Endodermal cell (in vitro differentiated cells): ENCODE data around the gene TMCO4. TPM values are rescaled to one million over a fixed set of nuclear protein-coding genes. Genes with fewer than 3 reads are reported as not detected.

Source experiments
- DNase-seq: peaks from one replicate; pipeline ENCODE4 v3.0.0-alpha.2; 2017
- H3K27ac ChIP-seq: 2 replicates; pipeline ENCODE4 v1.5.1; 2013; ENCODE audit warnings: mild to moderate bottlenecking, low read depth, low read length, moderate library complexity
- H3K27me3 ChIP-seq: 2 replicates; pipeline ENCODE4 v1.6.1; 2013; ENCODE audit warnings: mild to moderate bottlenecking, low read length, moderate library complexity; ENCODE audit not compliant: insufficient read depth, control insufficient read depth, poor library complexity, severe bottlenecking
- H3K36me3 ChIP-seq: 2 replicates; pipeline ENCODE4 v1.7.0; 2013; ENCODE audit warnings: mild to moderate bottlenecking, low read length, moderate library complexity; ENCODE audit not compliant: control insufficient read depth, insufficient read depth
- H3K4me1 ChIP-seq: one replicate; pipeline ENCODE4 v1.7.0; 2013; ENCODE audit warnings: low read length; ENCODE audit not compliant: control insufficient read depth, insufficient read depth
- H3K4me3 ChIP-seq: 2 replicates; pipeline ENCODE4 v1.5.1; 2013; ENCODE audit warnings: mild to moderate bottlenecking, low read length, moderate library complexity
- H3K9ac ChIP-seq: 2 replicates; pipeline ENCODE4 v1.6.1; 2013; ENCODE audit warnings: mild to moderate bottlenecking, low read length, moderate library complexity; ENCODE audit not compliant: poor library complexity, severe bottlenecking; ENCODE audit errors: extremely low read depth
- H3K9me3 ChIP-seq: 2 replicates; pipeline ENCODE4 v1.6.1; 2013; ENCODE audit warnings: mild to moderate bottlenecking, low read length, moderate library complexity; ENCODE audit not compliant: control insufficient read depth
- H3K27ac Mint-ChIP-seq: 2 replicates; pipeline ENCODE4 v1.8.0; 2020; ENCODE audit warnings: mixed read lengths
- H3K27me3 Mint-ChIP-seq: 2 replicates; pipeline ENCODE4 v1.8.0; 2021; ENCODE audit warnings: mild to moderate bottlenecking, mixed read lengths; ENCODE audit not compliant: insufficient read depth
- H3K36me3 Mint-ChIP-seq: 2 replicates; pipeline ENCODE4 v1.8.0; 2020; ENCODE audit warnings: low read depth, mixed read lengths
- H3K4me1 Mint-ChIP-seq: 2 replicates; pipeline ENCODE4 v1.8.0; 2020; ENCODE audit warnings: mixed read lengths
- H3K4me3 Mint-ChIP-seq: 2 replicates; pipeline ENCODE4 v1.8.0; 2020; ENCODE audit warnings: mild to moderate bottlenecking, moderate library complexity, mixed read lengths
- H3K9me3 Mint-ChIP-seq: 2 replicates; pipeline ENCODE4 v1.8.0; 2020; ENCODE audit warnings: mild to moderate bottlenecking, mixed read lengths
- WGBS, 2 experiments: methylation state at CpG; one replicate each; pipeline versions ENCODE4 v1.1.5 to v1.1.7; 2013; ENCODE audit warnings: missing lambda C conversion rate in 2 of 2, mixed read lengths in 1 of 2; ENCODE audit not compliant: insufficient coverage in 1 of 2, insufficient read length in 1 of 2; 5-methylcytosine and 5-hydroxymethylcytosine counted together
- total RNA-seq, 2 donors: library from RNA; stranded (reverse); fragmentation: NEBNext Ultra II Directional in 1 of 2; extraction: Animal tissue kit (Norgen Biotek cat#: 25700) in 1 of 2; gene quantifications; 2 replicates in 1 of 2; 3 replicates in 1 of 2; pipeline ENCODE4 v1.2.1, GENCODE V29; 2021
- TF ChIP-seq, protein P1 (sequence below): fragments of 200-600 bp; sonication (generic); conservative IDR thresholded peaks from 2 replicates; pipeline ENCODE4 v1.5.0; 2021; ENCODE audit warnings: antibody characterized with exemption, mild to moderate bottlenecking

Gene TMCO4
- total RNA-seq, 2 donors from 2014 or later = 6.2 to 6.6 TPM

DNA sequence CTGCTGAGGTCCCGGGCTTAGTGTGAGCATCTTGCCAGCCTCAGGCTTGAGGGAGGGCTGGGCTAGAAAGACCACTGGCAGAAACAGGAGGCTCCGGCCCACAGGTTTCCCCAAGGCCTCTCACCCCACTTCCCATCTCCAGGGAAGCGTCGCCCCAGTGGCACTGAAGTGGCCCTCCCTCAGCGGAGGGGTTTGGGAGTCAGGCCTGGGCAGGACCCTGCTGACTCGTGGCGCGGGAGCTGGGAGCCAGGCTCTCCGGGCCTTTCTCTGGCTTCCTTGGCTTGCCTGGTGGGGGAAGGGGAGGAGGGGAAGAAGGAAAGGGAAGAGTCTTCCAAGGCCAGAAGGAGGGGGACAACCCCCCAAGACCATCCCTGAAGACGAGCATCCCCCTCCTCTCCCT is 142.2 kb downstream of the TMCO4 start:
- H3K4me1 Mint-ChIP-seq = peaks cover 20% of the 10 kb centered on the region
- H3K27ac Mint-ChIP-seq = no peak overlapping the region
- Histone ChIP-seq H3K4me3 (no peak overlapping the region), H3K36me3 (peaks cover 25% of the 10 kb centered on the region), H3K27me3 (peaks cover 7% of the 10 kb centered on the region), H3K27ac (no peak overlapping the region), H3K9ac (no peak overlapping the region), H3K4me1 (peaks cover 14% of the 10 kb centered on the region), H3K9me3 (no peaks in the 10 kb centered on the region)
- H3K27me3 Mint-ChIP-seq = peaks cover 11% of the 10 kb centered on the region
- H3K9me3 Mint-ChIP-seq = no peaks in the 10 kb centered on the region
- TF ChIP-seq, protein P1, sequence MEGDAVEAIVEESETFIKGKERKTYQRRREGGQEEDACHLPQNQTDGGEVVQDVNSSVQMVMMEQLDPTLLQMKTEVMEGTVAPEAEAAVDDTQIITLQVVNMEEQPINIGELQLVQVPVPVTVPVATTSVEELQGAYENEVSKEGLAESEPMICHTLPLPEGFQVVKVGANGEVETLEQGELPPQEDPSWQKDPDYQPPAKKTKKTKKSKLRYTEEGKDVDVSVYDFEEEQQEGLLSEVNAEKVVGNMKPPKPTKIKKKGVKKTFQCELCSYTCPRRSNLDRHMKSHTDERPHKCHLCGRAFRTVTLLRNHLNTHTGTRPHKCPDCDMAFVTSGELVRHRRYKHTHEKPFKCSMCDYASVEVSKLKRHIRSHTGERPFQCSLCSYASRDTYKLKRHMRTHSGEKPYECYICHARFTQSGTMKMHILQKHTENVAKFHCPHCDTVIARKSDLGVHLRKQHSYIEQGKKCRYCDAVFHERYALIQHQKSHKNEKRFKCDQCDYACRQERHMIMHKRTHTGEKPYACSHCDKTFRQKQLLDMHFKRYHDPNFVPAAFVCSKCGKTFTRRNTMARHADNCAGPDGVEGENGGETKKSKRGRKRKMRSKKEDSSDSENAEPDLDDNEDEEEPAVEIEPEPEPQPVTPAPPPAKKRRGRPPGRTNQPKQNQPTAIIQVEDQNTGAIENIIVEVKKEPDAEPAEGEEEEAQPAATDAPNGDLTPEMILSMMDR = no peak
- WGBS, 2 experiments = 87 to 100% methylated on average over 1 to 9 of the region's 10 CpGs
- no peak overlapping the region for H3K4me3 Mint-ChIP-seq
- peaks cover 11% of the 10 kb centered on the region for H3K36me3 Mint-ChIP-seq
- no peak for DNase-seq

DNA sequence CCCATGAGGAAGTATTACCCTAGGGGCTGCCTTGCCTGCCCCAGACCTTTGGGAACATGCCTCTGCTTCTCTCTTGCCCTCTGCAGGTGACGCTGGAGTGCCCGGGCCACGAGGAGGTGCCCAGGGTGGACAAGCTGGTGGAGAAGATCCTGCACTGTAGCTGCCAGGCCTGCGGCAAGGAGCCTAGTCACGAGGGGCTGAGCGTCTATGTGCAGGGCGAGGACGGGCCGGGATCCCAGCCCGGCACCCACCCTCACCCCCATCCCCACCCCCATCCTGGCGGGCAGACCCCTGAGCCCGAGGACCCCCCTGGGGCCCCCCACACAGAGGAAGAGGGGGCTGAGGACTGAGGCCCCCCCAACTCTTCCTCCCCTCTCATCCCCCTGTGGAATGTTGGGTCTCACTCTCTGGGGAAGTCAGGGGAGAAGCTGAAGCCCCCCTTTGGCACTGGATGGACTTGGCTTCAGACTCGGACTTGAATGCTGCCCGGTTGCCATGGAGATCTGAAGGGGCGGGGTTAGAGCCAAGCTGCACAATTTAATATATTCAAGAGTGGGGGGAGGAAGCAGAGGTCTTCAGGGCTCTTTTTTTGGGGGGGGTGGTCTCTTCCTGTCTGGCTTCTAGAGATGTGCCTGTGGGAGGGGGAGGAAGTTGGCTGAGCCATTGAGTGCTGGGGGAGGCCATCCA is 142.8 kb downstream of the TMCO4 start:
- TF ChIP-seq, protein P1 = no peak
- peak; percentile 73 for DNase-seq
- Mint-ChIP-seq H3K4me1 (peaks cover 20% of the 10 kb centered on the region), H3K27me3 (peaks cover 6% of the 10 kb centered on the region), H3K27ac (no peak overlapping the region), H3K36me3 (peaks cover 11% of the 10 kb centered on the region), H3K4me3 (no peak overlapping the region), H3K9me3 (no peaks in the 10 kb centered on the region)
- H3K9me3 ChIP-seq = no peaks in the 10 kb centered on the region
- no peak overlapping the region for H3K9ac ChIP-seq
- no peak overlapping the region for H3K4me3 ChIP-seq
- no peak overlapping the region for H3K27ac ChIP-seq
- H3K27me3 ChIP-seq = peaks cover 1% of the 10 kb centered on the region
- peaks cover 25% of the 10 kb centered on the region for H3K36me3 ChIP-seq
- peaks cover 14% of the 10 kb centered on the region for H3K4me1 ChIP-seq
- 89 to 100% methylated on average over 2 to 13 of the region's 15 CpGs for WGBS, 2 experiments

DNA sequence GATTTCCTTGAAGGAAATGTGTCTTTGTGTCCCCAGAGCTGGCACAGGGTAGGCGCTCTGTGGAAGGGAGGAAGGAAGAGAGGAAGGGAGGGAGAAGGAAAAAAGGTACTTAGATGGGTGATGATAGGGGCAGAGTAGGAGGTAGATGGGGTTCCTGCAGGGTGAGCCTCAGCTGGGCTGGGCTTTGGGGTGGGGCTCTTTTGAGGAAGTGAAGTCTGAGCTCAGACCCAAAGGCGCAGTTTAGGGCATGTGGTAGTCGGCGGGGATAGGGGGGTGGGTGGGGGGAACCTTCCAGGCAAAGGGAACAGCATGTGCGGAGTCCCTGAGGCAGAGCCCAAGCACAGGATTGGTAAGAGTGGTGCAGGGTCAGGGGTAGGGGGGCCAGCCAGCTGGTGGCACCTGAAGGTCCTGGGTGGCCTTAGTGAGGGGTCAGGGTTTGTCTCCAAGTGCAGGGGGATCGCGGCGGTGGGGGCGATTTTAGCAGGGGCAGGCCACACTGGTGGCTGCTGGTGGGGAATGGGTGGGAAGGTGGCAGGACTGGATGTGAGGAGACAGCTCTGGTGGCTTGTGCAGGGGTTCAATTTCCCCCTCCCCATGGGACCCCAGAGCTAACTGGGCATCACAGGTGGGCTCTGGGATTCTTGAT is 143.5 kb downstream of the TMCO4 start:
- H3K27ac ChIP-seq = no peak overlapping the region
- H3K9ac ChIP-seq = no peak overlapping the region
- H3K27me3 Mint-ChIP-seq = peaks cover 2% of the 10 kb centered on the region
- no peaks in the 10 kb centered on the region for H3K9me3 ChIP-seq
- H3K36me3 ChIP-seq = peaks cover 25% of the 10 kb centered on the region
- H3K27ac Mint-ChIP-seq = no peak overlapping the region
- H3K36me3 Mint-ChIP-seq = peaks cover 11% of the 10 kb centered on the region
- H3K4me1 ChIP-seq = peaks cover 14% of the 10 kb centered on the region
- H3K4me3 Mint-ChIP-seq = no peak overlapping the region
- peaks cover 21% of the 10 kb centered on the region for H3K4me1 Mint-ChIP-seq
- H3K9me3 Mint-ChIP-seq = no peaks in the 10 kb centered on the region
- TF ChIP-seq, protein P1 = no peak
- H3K27me3 ChIP-seq = no peaks in the 10 kb centered on the region
- DNase-seq = no peak
- no peak overlapping the region for H3K4me3 ChIP-seq
- WGBS, 2 experiments = 96 to 100% methylated on average over 5 to 9 of the region's 9 CpGs
